ENCODE measurements around the gene FAIM. TPM values are rescaled to one million over a fixed set of nuclear protein-coding genes. Genes with fewer than 3 reads are reported as not detected.

FAIM gene
- polyA plus RNA-seq, 1 of the 3 experiments (the other 2 are of a cell fraction): 3.0 TPM

DNA sequence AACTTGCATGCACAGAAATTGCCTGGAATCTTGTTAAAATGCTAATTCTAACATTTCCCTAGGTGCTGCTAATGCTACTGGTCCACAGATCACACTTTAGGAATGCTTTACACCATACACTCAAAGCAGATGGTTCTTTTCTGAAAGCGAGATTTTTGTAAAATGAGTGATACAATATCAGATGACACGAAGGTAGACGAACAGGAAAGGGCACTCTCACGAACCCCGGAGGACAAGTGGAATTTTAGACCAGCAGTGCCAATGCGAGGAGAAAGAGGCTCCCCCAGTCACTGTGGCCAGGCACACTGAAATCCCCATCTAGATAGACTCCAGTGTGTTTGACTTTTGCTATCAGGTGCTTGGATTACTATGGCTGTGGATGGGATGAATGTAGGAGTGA lies 21.0 kb downstream of the FAIM start:
- ChIA-PET CTCF (interaction anchor here (1.1 kb wide), 1 partner anchor 34 kb away, joined by 3 read pairs; no protein-coding TSS in a partner anchor), POLR2A (no interaction called here)

DNA sequence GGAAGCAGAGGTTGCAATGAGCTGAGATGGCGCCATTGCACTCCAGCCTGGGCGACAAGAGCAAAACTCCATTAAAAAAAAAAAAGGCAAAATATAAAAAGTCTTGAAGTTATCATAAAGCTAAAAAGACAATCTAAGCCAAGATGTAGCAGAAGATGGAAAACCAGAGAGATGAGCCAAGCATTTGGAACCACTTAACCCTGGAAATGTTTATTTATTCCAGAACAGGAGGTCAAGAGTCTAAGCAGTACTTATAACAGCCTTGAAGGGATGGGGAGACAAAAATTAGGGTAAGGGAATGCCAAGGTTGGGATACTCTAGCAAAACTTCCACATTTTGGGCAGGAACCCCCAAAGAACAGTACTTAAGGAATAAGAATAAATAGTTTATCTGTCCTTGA lies 30.1 kb downstream of the FAIM start:
- ChIA-PET CTCF (no interaction called here), POLR2A (no interaction called here)
- Histone ChIP-seq H3K9me2 (no peaks in the 10 kb centered on the region), H3K27ac (ENCODE audit: low read depth in 2 of 2, low read length in 1 of 2) (no peak overlapping the region), H3K36me3 (replicated peaks in 1 of 2; ENCODE audit: control insufficient read depth in 1 of 2, insufficient read depth in 2 of 2, low read length in 1 of 2) (peaks cover 0 to 3% of the 10 kb centered on the region in 2 experiments), H3K9me3 (peaks cover 10% of the 10 kb centered on the region; the same call in 1 of the 2 replicates), H2AFZ (ENCODE audit: low read depth) (no peak overlapping the region), H3K4me2 (no peak overlapping the region), H3K79me2 (ENCODE audit: insufficient read depth) (no peaks in the 10 kb centered on the region), H3F3A (replicated peaks; ENCODE audit: insufficient read depth) (no peaks in the 10 kb centered on the region), H4K20me1 (ENCODE audit: insufficient read depth) (no peaks in the 10 kb centered on the region), H3K9ac (no peak overlapping the region), H3K4me3 (ENCODE audit: low read depth in 2 of 2, low read length in 1 of 2) (no peak overlapping the region), H3K4me1 (ENCODE audit: control insufficient read depth in 1 of 2, insufficient read depth in 2 of 2, low read depth in 1 of 2, low read length in 1 of 2) (no peaks in the 10 kb centered on the region), H3K27me3 (ENCODE audit: insufficient read depth) (no peaks in the 10 kb centered on the region)
- no peak for DNase-seq
- TF ChIP-seq, protein P1, sequence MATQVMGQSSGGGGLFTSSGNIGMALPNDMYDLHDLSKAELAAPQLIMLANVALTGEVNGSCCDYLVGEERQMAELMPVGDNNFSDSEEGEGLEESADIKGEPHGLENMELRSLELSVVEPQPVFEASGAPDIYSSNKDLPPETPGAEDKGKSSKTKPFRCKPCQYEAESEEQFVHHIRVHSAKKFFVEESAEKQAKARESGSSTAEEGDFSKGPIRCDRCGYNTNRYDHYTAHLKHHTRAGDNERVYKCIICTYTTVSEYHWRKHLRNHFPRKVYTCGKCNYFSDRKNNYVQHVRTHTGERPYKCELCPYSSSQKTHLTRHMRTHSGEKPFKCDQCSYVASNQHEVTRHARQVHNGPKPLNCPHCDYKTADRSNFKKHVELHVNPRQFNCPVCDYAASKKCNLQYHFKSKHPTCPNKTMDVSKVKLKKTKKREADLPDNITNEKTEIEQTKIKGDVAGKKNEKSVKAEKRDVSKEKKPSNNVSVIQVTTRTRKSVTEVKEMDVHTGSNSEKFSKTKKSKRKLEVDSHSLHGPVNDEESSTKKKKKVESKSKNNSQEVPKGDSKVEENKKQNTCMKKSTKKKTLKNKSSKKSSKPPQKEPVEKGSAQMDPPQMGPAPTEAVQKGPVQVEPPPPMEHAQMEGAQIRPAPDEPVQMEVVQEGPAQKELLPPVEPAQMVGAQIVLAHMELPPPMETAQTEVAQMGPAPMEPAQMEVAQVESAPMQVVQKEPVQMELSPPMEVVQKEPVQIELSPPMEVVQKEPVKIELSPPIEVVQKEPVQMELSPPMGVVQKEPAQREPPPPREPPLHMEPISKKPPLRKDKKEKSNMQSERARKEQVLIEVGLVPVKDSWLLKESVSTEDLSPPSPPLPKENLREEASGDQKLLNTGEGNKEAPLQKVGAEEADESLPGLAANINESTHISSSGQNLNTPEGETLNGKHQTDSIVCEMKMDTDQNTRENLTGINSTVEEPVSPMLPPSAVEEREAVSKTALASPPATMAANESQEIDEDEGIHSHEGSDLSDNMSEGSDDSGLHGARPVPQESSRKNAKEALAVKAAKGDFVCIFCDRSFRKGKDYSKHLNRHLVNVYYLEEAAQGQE (IDR thresholded peaks at IDR 0.05; ENCODE audit: low read depth, low read length): no peak
- no peak for TF ChIP-seq POLR2AphosphoS5 (IDR thresholded peaks at IDR 0.05; ENCODE audit: low read depth, low read length)
- TF ChIP-seq SMC3 (IDR thresholded peaks at IDR 0.05; ENCODE audit: low read depth, low read length): no peak
- TF ChIP-seq NFIC (IDR thresholded peaks at IDR 0.05; ENCODE audit: borderline replicate concordance): no peak
- TF ChIP-seq, protein P2, sequence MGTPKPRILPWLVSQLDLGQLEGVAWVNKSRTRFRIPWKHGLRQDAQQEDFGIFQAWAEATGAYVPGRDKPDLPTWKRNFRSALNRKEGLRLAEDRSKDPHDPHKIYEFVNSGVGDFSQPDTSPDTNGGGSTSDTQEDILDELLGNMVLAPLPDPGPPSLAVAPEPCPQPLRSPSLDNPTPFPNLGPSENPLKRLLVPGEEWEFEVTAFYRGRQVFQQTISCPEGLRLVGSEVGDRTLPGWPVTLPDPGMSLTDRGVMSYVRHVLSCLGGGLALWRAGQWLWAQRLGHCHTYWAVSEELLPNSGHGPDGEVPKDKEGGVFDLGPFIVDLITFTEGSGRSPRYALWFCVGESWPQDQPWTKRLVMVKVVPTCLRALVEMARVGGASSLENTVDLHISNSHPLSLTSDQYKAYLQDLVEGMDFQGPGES (IDR thresholded peaks at IDR 0.05; ENCODE audit: low read depth, low read length): no peak
- TF ChIP-seq CHD2 (IDR thresholded peaks at IDR 0.05; ENCODE audit: low read length, partially characterized antibody): no peak
- no peak for TF ChIP-seq GABPA (IDR thresholded peaks at IDR 0.05; ENCODE audit: low read depth)
- no peak for TF ChIP-seq FOSL2 (IDR thresholded peaks at IDR 0.05; ENCODE audit: borderline replicate concordance, low read depth)
- WGBS (ENCODE audit: low lambda C conversion rate): 96% methylated on average over 2 of the region's 2 CpGs

More for the DNA sequence above, 21.0 kb downstream of the FAIM start:
- no peak overlapping the region for H2AFZ ChIP-seq (ENCODE audit: low read depth)
- H3K79me2 ChIP-seq (ENCODE audit: insufficient read depth): no peaks in the 10 kb centered on the region
- H3K9me2 ChIP-seq: no peaks in the 10 kb centered on the region
- H3K9me3 ChIP-seq: no peaks in the 10 kb centered on the region
- H3K27ac ChIP-seq (ENCODE audit: low read depth in 2 of 2, low read length in 1 of 2): no peak overlapping the region
- DNase-seq: no peak
- H3K36me3 ChIP-seq (replicated peaks in 1 of 2; ENCODE audit: control insufficient read depth in 1 of 2, insufficient read depth in 2 of 2, low read length in 1 of 2): peaks cover 3% of the 10 kb centered on the region in 2 experiments
- 77% methylated on average over 6 of the region's 6 CpGs for WGBS (ENCODE audit: low lambda C conversion rate)
- no peaks in the 10 kb centered on the region for H4K20me1 ChIP-seq (ENCODE audit: insufficient read depth)
- no peaks in the 10 kb centered on the region for H3F3A ChIP-seq (replicated peaks; ENCODE audit: insufficient read depth)
- H3K4me2 ChIP-seq: no peak overlapping the region
- H3K9ac ChIP-seq: no peak overlapping the region
- H3K27me3 ChIP-seq (ENCODE audit: insufficient read depth): no peaks in the 10 kb centered on the region
- no peaks in the 10 kb centered on the region; a peak in 1 of 4 replicates for H3K4me1 ChIP-seq (ENCODE audit: control insufficient read depth in 1 of 2, insufficient read depth in 2 of 2, low read depth in 1 of 2, low read length in 1 of 2)
- no peak overlapping the region for H3K4me3 ChIP-seq (ENCODE audit: low read depth in 2 of 2, low read length in 1 of 2)
- TF ChIP-seq RFX5 (IDR thresholded peaks at IDR 0.05; ENCODE audit: low read length): no peak

Measured in SK-N-SH (cell line).